Measurements from ENCODE around the gene CYB561D2.

GRCh38 chr3:50370594-50370993 is 19.9 kb downstream of the CYB561D2 start:
- TF ChIP-seq, protein P1, sequence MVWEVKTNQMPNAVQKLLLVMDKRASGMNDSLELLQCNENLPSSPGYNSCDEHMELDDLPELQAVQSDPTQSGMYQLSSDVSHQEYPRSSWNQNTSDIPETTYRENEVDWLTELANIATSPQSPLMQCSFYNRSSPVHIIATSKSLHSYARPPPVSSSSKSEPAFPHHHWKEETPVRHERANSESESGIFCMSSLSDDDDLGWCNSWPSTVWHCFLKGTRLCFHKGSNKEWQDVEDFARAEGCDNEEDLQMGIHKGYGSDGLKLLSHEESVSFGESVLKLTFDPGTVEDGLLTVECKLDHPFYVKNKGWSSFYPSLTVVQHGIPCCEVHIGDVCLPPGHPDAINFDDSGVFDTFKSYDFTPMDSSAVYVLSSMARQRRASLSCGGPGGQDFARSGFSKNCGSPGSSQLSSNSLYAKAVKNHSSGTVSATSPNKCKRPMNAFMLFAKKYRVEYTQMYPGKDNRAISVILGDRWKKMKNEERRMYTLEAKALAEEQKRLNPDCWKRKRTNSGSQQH (CRISPR knock-in tag; IDR thresholded peaks at IDR 0.05; ENCODE audit: low read depth): no peak
- TF ChIP-seq CCAR2 (optimal IDR thresholded peaks at IDR 0.05; ENCODE audit: low read depth, low read length): no peak
